ENCODE results near the gene SMIM43. TPM values are rescaled to one million over a fixed set of nuclear protein-coding genes. Genes with fewer than 3 reads are reported as not detected.

Gene SMIM43
- total RNA-seq, 1 experiment from 2014 or later = not detected

GRCh38 chr4:121778991-121779628, 14.1 kb upstream of the SMIM43 start:
- no peak for DNase-seq (ENCODE audit: low read depth, low spot score)
- H3K9me2 ChIP-seq (ENCODE audit: insufficient read depth) = no peaks in the 10 kb centered on the region
- TF ChIP-seq CBX3 (IDR thresholded peaks at IDR 0.05; ENCODE audit: low read depth) (no peak), JUND (IDR thresholded peaks at IDR 0.05) (no peak), EGR1 (IDR thresholded peaks at IDR 0.05; ENCODE audit: low read depth) (no peak), FOSL1 (IDR thresholded peaks at IDR 0.05; ENCODE audit: low read depth) (no peak), ZNF274 (IDR thresholded peaks at IDR 0.05; ENCODE audit: low read depth, low read length) (no peak), YY1 (IDR thresholded peaks at IDR 0.05; ENCODE audit: extremely low read depth, insufficient replicate concordance, low read depth, low read length) (no peak), RAD21 (IDR thresholded peaks at IDR 0.05; ENCODE audit: low read depth) (no peak), ELF1 (IDR thresholded peaks at IDR 0.05; ENCODE audit: borderline replicate concordance, low read depth) (no peak), POLR2A (IDR thresholded peaks at IDR 0.05; ENCODE audit: borderline replicate concordance, extremely low read depth, insufficient read depth, insufficient read length) (no peak), TCF7L2 (IDR thresholded peaks at IDR 0.05; ENCODE audit: borderline replicate concordance, extremely low read depth, insufficient read depth, insufficient read length) (no peak), SIN3A (IDR thresholded peaks at IDR 0.05; ENCODE audit: low read depth) (no peak), CTCF (IDR thresholded peaks at IDR 0.05 in 2 of 3, conservative IDR thresholded peaks at IDR 0.05 in 1 of 3; ENCODE audit: borderline replicate concordance in 1 of 3, insufficient read depth in 1 of 3, low read depth in 2 of 3, low read length in 2 of 3) (no peak), CEBPB (IDR thresholded peaks at IDR 0.05; ENCODE audit: low read depth) (no peak), EZH2 (IDR thresholded peaks at IDR 0.05) (no peak), POLR2AphosphoS5 (IDR thresholded peaks at IDR 0.05; ENCODE audit: low read depth, low read length) (no peak), ZFX (IDR thresholded peaks at IDR 0.05) (no peak), REST (IDR thresholded peaks at IDR 0.05; ENCODE audit: low read depth) (no peak), SP1 (IDR thresholded peaks at IDR 0.05; ENCODE audit: low read depth) (no peak), ZBTB33 (IDR thresholded peaks at IDR 0.05; ENCODE audit: extremely low read depth, insufficient replicate concordance, low read length) (no peak)
- intact Hi-C loops (cut with micrococcal nuclease) = no loop called here
- H3K4me2 ChIP-seq (ENCODE audit: low read length) = no peak overlapping the region
- H3K36me3 ChIP-seq (ENCODE audit: control insufficient read depth in 1 of 2, insufficient read depth in 2 of 2, low read length in 2 of 2) = no peaks in the 10 kb centered on the region
- no peak overlapping the region for H3K4me3 ChIP-seq (replicated peaks in 1 of 2; ENCODE audit: low read depth in 1 of 2, low read length in 2 of 2)
- no peaks in the 10 kb centered on the region for H3K4me1 ChIP-seq (ENCODE audit: control insufficient read depth in 1 of 2, insufficient read depth in 2 of 2, low read length in 2 of 2)
- H4K20me1 ChIP-seq (ENCODE audit: insufficient read depth) = no peaks in the 10 kb centered on the region
- no peaks in the 10 kb centered on the region for H3K27me3 ChIP-seq (ENCODE audit: insufficient read depth, low read length)
- ATAC-seq = no peak
- H3K79me2 ChIP-seq (ENCODE audit: insufficient read depth, low read length) = no peaks in the 10 kb centered on the region
- RAD21 ChIA-PET (ENCODE audit: low non-redundant PET in 1 of 2, low total read pairs in 2 of 2, uncharacterized antibody in 2 of 2, unreplicated experiment in 2 of 2) = no interaction called here
- H2AFZ ChIP-seq (ENCODE audit: low read depth, low read length, poor library complexity, severe bottlenecking) = no peak overlapping the region
- no peak overlapping the region for H3K27ac ChIP-seq (ENCODE audit: low read depth, low read length)
- POLR2A ChIA-PET = no interaction called here
- no peaks in the 10 kb centered on the region for H3K9me3 ChIP-seq (ENCODE audit: control insufficient read depth in 1 of 2, insufficient read depth in 1 of 2, low read depth in 1 of 2, low read length in 2 of 2)
- H3K9ac ChIP-seq (ENCODE audit: low read length) = no peak overlapping the region
- CTCF ChIA-PET = no interaction called here
- no TSS peak for BruUV-seq (replicated peaks)
